ENCODE results near the gene TANC2.

- no peak for TF ChIP-seq EZH2 (IDR thresholded peaks at IDR 0.05; ENCODE audit: borderline replicate concordance, low read depth, low read length)
- no peak for TF ChIP-seq ATF2 (CRISPR knock-in tag; IDR thresholded peaks at IDR 0.05)
- TF ChIP-seq HIVEP1 (CRISPR knock-in tag; IDR thresholded peaks at IDR 0.05) = no peak
- TF ChIP-seq ZBTB40 (IDR thresholded peaks at IDR 0.05) = no peak
- no peak for TF ChIP-seq ZBTB40 (CRISPR knock-in tag; IDR thresholded peaks at IDR 0.05)
- no peak for TF ChIP-seq ZNF217 (CRISPR knock-in tag; IDR thresholded peaks at IDR 0.05)
- no peak for TF ChIP-seq ZNF740 (CRISPR knock-in tag; IDR thresholded peaks at IDR 0.05)
- no peak for TF ChIP-seq ZNF740 (tag; IDR thresholded peaks at IDR 0.05)
- no peak for TF ChIP-seq TFE3 (CRISPR knock-in tag; IDR thresholded peaks at IDR 0.05)
- TF ChIP-seq SRSF7 (optimal IDR thresholded peaks at IDR 0.05; ENCODE audit: low read depth, low read length) = no peak
Measured at GRCh38 chr17:62996221-62996620, 30.2 kb downstream of the TANC2 start.
